Measurements from ENCODE around the gene CD19.
"Not testable (repeated sequence)": the region's sequence is repeated elsewhere in the genome, so short reads cannot be mapped to it uniquely, and the experiment has no call there.

The CD19 gene

DNA sequence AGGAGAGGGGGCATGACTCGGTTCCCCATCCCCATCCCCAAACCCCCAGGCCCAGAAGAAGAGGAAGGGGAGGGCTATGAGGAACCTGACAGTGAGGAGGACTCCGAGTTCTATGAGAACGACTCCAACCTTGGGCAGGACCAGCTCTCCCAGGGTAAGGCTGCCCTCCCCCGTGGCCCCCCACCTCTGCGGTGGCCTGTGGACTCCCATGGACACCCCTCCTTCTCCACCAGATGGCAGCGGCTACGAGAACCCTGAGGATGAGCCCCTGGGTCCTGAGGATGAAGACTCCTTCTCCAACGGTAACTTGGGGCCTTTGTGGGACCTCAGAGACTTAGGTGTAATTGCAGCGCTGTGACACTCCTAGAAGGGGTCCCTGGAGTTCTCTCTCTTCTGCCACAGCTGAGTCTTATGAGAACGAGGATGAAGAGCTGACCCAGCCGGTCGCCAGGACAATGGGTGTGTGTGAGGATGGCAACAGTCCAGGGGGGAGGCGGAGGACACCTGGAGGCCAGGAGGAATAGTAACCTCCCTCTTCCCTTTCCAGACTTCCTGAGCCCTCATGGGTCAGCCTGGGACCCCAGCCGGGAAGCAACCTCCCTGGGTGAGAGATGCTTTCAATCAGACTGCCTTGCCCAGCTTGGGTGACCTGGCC lies 5.6 kb downstream of the CD19 start:
- DNase-seq = no peak

DNA sequence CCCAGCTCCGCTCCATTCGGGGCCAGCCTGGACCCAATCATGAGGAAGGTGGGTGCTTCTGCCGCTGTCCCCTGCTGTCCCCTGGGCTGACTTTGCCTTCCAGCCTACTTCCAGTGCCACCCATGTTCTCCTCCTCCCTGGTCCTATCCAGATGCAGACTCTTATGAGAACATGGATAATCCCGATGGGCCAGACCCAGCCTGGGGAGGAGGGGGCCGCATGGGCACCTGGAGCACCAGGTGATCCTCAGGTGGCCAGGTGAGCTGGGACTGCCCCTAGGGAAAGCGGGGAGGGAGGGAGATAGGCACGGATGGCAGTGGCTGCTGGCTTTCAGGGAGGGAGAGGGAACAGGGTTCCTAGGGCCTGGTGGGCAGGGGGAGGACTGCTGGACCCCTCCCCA lies 7.0 kb downstream of the CD19 start:
- no peak for DNase-seq

DNA sequence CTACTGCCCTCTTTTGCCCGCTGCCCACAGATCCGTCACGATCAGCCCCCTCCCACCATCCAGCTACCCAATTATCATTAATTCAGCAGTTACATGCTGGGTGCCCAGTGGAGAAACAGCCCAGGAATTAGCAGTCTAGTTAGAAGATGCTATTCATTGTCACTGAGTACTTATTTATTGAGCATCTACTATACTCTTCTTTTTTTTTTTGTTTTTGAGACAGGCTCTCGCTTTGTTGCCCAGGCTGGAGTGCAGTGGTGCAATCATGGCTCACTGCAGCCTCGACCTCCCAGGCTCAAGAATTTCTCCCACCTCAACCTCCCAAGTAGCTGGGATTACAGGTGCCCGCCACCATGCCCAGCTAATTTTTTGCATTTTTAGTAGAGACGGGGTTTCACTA lies 8.1 kb downstream of the CD19 start:
- not testable (repeated sequence) for DNase-seq

DNA sequence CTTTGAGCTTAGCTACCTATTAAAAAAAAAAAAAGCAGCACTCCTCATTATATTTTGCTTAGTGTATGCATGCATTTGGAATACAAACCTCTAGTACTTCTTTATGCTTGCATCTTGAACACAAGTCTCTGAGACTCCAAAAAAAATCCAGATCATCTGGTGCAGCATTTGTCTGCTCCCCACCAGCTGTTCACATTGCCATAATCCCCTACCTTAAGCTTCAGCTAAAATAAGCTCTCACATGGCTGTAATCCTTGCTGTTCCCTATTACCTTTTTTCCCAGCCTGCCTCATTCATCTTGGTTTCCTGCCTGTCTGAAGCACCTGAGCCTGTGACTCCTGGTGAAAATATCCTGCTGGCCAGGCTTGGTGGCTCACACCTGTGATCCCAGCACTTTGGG lies 11.5 kb downstream of the CD19 start:
- no peak for DNase-seq

DNA sequence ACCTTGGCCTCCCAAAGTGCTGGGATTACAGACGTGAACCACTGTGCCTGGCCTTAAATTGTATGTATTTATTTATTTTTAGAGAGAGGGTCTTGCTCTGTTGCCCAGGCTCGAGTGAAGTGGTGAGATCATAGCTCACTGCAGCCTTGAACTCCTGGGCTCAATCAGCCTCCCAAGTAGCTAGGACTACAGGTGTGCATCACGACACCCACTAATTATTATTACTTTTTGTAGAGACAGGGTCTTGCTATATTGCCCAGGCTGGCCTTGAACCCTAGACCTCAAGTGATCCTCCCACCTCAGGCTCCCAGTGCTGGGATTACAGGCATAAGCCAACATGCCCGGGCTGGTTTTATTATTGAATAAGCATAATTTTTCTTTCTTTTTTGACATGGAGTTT lies 14.9 kb downstream of the CD19 start:
- DNase-seq = no peak

GRCh38 chr16:28950648-28951409 lies 19.1 kb downstream of the CD19 start, which contains the start of gene NFATC2IP:
Gene NFATC2IP (plus strand): TSS chr16:28950937. CDS start chr16:28951012, 75 bp downstream.
- DNase-seq = peak; percentile 100

GRCh38 chr16:28951410-28951943 lies 19.7 kb downstream of the CD19 start:
- DNase-seq = no peak

GRCh38 chr16:28958216-28958615 lies 26.4 kb downstream of the CD19 start:
- no peak for DNase-seq

- DNase-seq = no peak
Observed at GRCh38 chr16:28958836-28959235, 27.1 kb downstream of the CD19 start.

DNA sequence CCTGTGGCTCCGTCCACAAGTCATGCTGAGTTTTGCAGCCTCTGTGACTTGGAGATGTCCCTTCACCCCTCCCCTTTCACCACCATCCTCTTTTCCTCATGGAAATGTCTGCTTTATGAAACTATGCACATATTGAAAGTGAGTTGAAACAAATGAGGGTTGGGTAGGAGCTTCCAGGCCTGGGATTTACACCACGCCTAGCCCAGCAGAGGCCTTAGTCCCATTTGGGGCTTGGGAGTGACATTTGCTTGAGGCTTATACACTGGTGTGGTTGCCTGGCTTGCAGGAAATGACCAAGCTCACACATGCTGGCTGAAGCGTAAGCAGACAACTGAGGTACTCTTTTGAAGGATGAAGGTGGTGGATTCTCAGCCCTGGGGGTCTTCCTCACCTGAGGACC lies 32.3 kb downstream of the CD19 start:
- no peak for DNase-seq

DNA sequence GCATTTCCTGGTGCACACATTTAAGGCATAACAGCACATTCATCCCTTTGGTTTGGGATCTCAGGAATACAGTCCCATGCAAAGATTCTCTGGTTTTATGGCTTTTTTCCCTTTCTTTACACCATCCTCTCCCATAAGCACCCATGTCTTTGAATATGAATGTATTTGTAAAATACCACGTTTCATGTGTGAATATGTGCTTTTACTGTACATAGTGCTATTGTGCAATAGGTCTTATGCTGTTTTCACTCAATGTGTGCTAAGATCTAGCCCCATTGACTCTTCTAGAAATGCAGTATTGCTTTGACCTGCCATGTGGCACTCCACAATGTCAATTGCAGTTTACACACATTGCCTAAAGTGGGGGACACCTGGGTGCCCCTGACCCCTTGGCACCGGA lies 32.7 kb downstream of the CD19 start:
- no peak for DNase-seq

- no peak for DNase-seq
Observed at GRCh38 chr16:28967156-28967555, 35.4 kb downstream of the CD19 start.

DNA sequence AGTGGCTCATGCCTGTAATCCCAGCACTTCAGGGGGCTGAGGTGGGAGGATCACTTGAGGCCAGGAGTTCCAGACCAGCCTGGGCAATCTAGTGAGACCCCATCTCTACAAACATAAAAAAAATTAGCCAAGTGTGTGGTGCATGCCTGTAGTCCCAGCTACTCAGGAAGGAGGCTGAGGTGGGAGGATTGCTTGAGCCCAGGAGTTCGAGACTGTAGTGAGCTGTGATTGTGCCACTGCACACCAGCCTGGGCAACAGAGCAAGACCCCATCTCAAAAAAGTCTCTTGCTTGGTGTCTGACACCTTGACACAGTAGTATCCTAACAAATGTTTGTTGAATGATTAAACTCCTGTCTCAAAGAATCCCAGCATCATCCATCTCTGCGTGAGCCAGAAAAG lies 37.9 kb downstream of the CD19 start:
- not testable (repeated sequence) for DNase-seq

DNA sequence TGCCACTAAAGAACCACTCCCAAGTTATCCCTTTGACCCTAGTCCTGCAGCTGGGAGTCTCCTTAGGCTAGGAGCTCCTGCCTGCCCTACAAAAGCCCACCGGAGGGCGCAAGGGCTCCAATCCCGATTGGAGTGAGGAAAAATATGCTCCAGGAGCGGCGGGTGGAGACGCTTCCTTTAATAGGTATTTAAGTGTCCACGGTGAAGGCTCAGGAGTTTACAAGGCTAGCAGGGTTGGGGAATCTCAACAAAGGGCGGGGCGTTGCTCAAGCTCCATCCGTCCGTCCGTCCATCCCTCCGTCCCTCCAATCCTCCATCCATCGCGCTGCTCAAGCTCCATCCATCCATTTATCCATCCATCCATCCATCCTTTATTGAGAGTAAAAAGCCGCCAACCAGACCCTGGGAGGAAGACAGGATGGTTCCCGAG lies 42.3 kb downstream of the CD19 start:
- no peak for DNase-seq

DNA sequence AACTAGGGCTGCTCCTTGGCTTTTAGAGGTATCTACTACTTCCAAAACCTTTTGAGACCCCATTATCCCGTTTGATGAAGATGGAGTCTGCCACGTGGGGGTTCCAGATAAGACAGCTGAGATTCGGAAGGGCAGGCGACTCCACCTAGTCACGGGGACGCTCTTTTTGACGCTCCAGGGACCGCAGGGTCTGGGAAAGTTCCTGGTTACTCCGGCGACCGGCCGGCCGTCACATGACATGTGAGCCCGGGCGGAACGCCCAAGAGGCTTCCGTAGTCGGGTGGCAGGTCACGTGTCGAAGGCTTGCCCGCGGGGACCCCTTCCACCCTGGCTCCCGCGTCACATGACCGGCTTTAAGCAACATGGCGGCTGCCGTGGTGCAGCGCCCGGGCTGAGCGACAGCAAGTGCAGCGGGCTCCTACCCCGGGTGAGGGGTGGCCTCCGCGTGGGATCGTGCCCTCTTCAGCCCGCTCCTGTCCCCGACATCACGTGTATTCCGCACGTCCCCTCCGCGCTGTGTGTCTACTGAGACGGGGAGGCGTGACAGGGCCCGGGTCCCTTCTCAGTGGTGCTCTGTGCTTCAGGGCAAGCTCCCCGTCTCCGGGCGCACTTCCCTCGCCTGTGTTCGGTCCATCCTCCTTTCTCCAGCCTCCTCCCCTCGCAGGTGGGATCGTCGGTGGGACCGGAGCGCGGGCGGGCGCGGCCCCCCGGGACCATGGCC lies 42.8 kb downstream of the CD19 start, which contains the start of gene SPNS1:
TSS of gene SPNS1 (plus strand) at position 342 of the 721 bp plus-strand sequence. CDS start at position 716, 374 bp downstream.
- peak; percentile 92 for DNase-seq

DNA sequence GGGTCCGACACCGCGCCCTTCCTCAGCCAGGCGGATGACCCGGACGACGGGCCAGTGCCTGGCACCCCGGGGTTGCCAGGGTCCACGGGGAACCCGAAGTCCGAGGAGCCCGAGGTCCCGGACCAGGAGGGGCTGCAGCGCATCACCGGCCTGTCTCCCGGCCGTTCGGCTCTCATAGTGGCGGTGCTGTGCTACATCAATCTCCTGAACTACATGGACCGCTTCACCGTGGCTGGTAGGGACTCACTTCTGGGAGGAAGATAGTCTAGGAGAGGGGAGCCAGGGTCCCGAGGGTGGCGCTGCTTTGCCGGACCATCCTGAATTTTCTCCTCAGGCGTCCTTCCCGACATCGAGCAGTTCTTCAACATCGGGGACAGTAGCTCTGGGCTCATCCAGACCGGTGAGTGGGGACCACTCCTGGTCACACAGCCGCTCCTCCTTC lies 43.4 kb downstream of the CD19 start:
- DNase-seq = no peak

DNA sequence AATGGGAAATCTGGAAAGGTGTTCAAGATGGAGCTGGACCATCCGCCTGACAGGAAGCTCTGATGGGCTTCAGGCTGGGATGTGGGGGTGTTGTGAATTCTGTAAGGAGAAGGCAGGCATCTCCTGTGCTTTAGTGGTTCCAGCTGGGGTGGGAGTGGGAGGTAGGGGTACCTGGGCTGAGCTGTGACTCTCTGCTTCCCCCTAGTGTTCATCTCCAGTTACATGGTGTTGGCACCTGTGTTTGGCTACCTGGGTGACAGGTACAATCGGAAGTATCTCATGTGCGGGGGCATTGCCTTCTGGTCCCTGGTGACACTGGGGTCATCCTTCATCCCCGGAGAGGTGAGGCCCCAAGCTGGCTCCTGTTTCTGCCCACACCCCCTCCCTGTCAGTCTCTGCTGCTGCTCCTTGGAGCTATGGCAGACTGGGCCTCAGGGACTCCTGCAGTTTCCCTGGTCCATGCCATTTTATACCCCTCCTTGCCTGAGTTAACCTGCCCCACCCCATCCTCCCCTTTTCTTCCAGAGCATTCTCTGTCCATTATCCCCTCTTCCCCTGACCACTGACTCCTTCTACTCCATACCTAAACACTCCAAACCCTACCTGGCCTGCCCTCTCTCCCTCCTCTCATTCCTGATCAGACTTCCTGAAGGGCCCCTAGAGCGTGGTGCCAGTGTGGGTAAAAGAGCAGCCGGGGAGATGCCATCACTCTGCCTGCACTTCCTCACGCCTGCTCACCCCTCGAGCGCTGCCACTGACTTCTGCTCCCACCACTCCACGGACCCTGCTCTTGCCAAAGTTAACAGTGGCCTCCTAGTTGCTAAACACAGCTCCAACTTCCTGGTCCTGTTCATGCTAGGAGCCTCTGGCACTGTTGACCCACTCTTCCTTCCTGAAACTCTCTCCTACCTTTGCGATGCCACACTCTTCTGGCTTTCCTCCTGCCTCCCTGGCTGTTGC lies 46.2 kb downstream of the CD19 start:
- DNase-seq = peak; percentile 30

DNA sequence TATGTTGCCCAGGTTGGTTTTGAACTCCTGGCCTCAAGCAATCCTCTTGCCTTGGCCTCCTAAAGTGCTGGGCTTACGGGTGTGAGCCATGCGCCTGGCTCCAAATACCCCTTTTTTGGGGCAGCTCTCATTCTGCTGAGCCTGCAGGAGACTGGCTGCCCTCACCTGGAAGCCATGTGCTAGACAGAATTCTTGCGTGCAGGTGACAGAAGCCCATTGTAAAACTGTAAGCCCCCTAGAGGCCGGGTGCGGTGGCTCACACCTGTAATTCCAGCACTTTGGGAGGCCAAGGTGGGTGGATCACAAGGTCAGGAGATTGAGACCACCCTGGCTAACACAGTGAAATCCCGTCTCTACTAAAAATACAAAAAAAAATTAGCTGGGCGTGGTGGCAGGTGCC lies 48.6 kb downstream of the CD19 start:
- DNase-seq = not testable (repeated sequence)

GRCh38 chr16:28980929-28981328 lies 49.2 kb downstream of the CD19 start:
- DNase-seq = no peak

DNA sequence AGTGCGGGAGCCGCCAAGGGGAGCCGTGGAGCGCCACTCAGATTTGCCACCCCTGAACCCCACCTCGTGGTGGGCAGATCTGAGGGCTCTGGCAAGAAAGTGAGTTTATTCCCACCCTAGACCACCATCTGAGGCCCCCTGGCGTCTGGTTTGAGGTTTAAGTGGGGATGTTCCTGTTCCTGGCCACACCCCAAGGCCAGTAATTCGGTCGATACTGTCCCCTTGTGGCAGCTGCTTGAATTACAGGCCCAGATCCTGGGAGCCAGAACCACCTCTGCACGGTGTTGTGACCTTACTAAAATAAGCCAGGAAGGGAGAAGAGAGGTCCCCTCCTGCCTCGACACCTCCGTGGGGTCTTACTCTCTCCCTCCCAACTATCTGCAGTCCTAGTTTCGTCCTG lies 49.7 kb downstream of the CD19 start:
- no peak for DNase-seq

- DNase-seq = no peak
Observed at GRCh38 chr16:28982418-28982817, 50.6 kb downstream of the CD19 start.

DNA sequence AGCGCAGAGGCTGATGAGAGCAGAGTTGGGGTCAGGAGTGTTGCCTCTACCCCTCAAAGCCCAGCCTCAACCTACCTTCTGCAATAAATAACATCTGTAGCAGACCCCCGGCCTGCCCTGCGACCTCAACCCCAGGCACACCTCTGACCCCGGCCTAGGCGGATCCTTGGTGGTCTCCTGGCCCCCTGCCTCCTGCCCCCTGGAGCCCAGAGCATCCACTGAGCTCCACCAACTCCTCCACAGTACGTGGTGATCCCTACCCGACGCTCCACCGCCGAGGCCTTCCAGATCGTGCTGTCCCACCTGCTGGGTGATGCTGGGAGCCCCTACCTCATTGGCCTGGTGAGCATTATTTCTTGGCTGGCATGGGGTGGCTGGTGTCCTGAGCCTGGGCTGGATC lies 51.2 kb downstream of the CD19 start:
- no peak for DNase-seq

All from CD4-positive, alpha-beta T cell treated with Interleukin-4 for 4 hours (primary cell).